ENCODE measurements around the gene SPTB.

The SPTB gene

GRCh38 chr14:64848239-64848638 is 31.5 kb downstream of the SPTB start:
- DNase-seq, result no peak

- no peak for DNase-seq
Observed at GRCh38 chr14:64846319-64846718, 33.4 kb downstream of the SPTB start.

GRCh38 chr14:64845878-64846277 is 33.8 kb downstream of the SPTB start:
- DNase-seq, result no peak

DNA sequence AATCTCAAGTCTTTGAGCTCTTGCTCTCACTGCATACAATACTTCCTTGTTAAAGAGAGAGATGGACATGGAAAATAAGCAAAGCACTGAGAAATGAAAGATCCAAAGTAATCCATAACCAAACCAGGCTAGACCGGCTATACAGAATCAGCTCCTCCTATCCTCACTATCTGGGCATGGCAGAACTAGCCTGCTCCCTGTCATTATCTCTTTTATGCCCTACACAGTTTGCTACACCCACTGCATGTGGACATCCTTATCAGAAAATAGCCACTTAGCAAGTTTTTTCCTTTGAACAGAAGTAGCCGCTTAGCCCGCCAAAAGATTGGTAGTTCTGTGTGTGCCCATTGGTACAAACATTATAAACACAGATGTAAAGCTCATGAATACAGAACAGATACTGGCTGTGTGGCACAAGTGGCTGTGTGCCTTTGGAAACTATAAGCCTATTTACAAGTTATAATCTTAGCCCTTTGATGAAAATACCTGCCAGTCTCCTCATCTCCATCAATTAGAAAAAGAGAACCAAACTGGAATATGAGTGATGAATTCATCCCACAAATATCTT is 34.7 kb downstream of the SPTB start:
- DNase-seq, result no peak

- no peak for DNase-seq
Observed at GRCh38 chr14:64844272-64844671, 35.4 kb downstream of the SPTB start.

- DNase-seq, result no peak
Observed at GRCh38 chr14:64843548-64843947, 36.2 kb downstream of the SPTB start.

DNA sequence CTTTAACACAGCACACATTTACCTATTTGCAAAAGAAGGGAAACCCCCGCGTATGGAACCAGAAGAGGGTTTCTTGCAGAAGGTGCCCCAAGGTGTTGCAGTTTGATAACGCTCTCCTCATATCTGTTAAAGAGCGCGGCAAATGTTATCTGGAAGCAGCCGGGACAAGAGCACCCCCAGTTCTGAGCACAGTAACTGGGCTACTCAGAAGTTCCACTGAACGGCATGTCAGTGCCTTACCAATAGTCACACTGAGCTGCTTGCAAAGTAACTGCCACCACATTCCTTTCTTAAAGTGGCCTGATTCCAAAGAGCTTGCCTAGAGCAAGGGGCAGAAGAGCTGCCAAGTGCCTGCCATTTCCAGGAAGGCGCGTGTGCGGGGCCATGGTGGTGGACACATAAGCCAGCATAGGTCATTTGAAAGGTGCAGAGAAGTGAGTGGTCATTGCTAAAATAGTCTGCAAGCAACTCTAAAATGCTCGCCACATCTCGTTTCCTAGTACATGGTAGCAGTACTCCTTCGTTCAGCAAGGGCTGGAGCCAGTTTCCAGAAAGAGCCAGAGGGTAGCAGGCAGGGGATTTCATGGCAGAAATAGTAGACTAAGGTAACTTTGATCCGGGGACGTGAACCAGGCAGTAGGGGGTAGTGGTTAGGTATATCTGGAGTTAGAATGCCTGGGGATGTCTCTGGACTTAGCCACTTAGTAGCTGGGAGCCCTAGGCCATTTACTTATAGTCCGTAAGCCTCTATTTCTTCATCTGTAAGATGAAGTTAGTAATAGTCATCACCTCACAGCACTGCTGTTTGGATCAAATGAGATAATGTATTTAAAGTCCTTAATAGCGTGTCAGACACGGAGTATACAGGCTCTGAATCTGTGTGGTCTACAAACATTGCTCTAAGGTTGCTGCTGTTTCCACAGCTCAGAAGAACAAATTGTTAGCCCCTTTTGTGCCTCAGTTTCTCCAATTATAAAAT is 37.6 kb downstream of the SPTB start:
- DNase-seq, result no peak

GRCh38 chr14:64841121-64841651 is 38.5 kb downstream of the SPTB start:
- no peak for DNase-seq

GRCh38 chr14:64838656-64839055 is 41.1 kb downstream of the SPTB start:
- no peak for DNase-seq

GRCh38 chr14:64835431-64835830 is 44.3 kb downstream of the SPTB start:
- DNase-seq, result no peak

DNA sequence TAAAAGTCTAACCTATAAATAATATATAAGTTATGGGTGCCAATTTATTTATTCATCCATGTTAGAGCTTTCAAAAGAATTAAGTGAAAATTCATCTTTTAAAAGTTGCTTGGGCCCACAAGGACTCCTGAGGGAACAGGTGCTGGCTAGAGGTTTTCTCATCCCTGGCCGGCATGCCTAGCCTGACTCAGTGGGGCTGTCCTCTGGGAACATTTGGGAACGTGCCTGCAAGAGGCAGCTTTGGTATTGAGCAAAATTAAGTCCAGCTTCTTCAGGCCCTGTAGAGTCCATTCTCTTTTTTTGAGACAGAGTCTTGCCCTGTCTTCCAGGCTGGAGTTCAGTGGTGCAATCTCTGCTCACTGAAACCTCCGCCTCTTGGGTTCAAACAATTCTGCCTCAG is 44.7 kb downstream of the SPTB start:
- no peak for DNase-seq

DNA sequence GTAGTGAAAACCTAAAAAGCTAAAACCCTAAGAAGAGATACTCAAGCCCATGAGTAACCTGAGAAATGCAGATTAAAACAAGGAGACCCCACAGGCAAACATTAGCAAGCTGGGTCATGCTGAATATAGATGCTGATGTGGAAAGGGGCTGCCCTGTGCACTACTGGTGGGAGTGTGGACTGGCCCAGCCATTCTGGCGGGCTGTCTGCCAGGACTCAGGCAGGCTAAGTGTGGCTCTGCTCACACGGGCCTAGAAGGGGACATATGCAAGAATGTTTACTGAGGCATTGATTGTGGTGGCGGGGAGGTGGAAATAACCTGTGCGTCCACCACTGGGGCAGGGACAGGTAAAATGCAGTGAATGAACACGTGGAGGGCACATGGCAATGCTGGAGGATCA is 48.3 kb downstream of the SPTB start:
- no peak for DNase-seq

DNA sequence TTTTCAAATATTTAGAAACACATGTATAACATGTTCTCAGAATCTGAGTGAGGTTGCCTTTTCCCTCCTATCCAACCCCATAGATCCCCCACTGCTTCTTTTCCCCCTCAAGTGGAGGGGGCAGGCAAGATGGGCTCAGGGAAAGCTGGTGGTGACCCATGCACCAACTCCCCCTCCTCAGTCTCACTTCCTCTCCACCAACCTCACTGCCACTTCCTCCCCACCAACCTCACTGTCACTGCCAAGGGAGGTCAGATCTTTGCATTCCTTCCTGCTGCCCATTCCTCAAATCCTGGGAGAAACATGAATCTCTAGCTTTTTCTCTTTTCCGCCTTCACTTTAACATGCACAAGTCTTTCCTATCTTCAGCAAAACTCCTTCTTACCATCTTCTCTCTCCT is 48.7 kb downstream of the SPTB start:
- no peak for DNase-seq

DNA sequence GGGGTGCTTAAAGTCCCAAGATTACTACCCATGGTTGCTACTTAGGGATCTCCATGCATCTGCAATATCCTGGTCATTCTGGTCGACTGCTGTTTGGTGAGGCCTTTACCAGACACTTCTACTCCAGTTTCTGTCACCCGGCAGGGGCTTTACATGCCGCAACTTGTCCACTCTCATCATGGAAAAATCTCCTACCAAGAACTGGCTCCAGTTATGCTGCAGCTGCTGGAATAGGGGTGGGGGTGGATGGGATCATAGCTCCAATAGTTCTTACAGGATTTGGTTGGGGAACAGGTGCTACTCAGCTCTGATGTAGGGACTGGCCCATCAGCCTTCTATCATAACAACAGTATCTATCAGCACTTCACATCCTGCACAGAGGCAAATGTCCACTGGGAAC is 51.6 kb downstream of the SPTB start:
- DNase-seq, result no peak

- DNase-seq, result no peak
Observed at GRCh38 chr14:64826845-64827244, 52.9 kb downstream of the SPTB start.

GRCh38 chr14:64826333-64826732 is 53.4 kb downstream of the SPTB start:
- DNase-seq, result no peak

DNA sequence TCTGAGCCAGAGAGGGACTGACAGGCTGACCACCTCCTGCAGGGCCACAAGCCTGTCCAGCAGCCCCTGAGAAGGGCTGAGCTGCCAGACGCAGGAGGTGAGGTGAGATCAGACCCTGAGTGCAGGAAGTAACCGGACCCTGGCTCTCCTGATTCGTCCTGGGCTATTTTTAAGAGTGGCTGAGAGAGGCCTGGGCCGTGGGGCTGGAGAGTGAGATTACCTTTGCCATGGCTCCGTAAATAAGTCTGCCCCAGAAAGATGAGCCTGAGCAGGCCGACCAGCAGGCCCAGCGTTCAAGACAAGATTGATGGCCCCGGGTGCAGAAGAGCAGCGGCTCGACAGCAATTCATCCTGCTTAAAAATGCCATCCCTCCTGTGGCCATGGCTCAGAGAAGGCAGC is 54.2 kb downstream of the SPTB start:
- no peak for DNase-seq

DNA sequence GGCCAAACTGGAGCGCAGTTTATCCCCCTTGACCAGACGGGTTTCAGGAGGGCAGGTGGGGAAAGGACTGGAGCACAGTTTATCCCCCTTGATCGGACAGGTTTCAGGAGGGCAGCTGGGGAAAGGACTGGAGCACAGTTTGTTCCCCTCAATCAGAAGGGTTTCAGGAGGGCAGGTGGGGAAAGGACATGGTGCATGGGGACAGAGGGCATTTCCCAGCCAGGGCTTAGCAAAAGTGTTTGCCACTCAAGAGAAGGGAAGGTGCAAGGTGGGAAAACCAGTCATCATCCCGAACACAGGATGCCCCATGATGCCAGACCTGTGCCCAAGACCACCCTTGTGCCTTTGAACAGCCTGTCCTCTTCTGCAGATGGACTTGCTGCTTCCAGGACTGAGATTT is 54.7 kb downstream of the SPTB start:
- DNase-seq, result no peak

DNA sequence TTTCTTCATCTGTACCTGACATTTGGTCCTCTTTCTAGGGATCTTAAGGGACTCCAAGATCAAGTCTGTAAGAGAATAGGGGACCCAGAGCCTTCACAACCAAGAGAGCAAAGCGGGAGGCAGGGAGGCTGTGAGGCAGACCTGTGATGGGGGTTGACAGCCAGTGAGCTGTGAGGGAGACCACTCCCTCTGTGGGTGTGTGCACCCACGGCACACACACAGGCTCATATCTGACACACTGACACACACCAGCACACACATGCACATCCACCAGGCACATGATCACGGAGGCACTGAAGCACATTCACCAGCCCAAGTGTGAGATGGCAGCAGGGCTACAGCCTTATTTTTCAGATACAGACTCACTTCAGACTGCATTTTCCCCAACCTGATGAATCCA is 55.2 kb downstream of the SPTB start:
- DNase-seq, result no peak

GRCh38 chr14:64823305-64823861 is 56.3 kb downstream of the SPTB start:
- DNase-seq, result peak; percentile 67 to 79

GRCh38 chr14:64821651-64822050 is 58.1 kb downstream of the SPTB start:
- DNase-seq, result no peak

GRCh38 chr14:64818151-64818550 is 61.6 kb downstream of the SPTB start:
- DNase-seq, result no peak

- DNase-seq, result peak in 1 of 2 experiments; percentile 5
Observed at GRCh38 chr14:64817631-64818030, 62.1 kb downstream of the SPTB start.

GRCh38 chr14:64816221-64816783 is 63.4 kb downstream of the SPTB start:
- no peak for DNase-seq
